Thyroid gland (tissue), 4 donors: Measurements from ENCODE around the gene CHD6. TPM values are rescaled to one million over a fixed set of nuclear protein-coding genes. Genes with fewer than 3 reads are reported as not detected.

Experiments
- DNase-seq, 2 donors: peaks; one replicate each; pipeline ENCODE4 v3.0.0-alpha.2; 2019
- H3K27ac ChIP-seq, 3 donors: fragments of 200-600 bp; sonication (generic); 1 replicate in 2 of 3; 2 replicates in 1 of 3; pipeline ENCODE4 v1.5.1; 2016 to 2019; ENCODE audit warnings: mild to moderate bottlenecking in 1 of 3, moderate library complexity in 1 of 3
- H3K27me3 ChIP-seq: fragments of 200-600 bp; sonication (generic); one replicate; pipeline ENCODE4 v1.5.1; 2019
- H3K36me3 ChIP-seq, 2 donors: fragments of 200-600 bp; sonication (generic); one replicate each; pipeline ENCODE4 v1.5.1; 2016 to 2019
- H3K4me1 ChIP-seq, 2 donors: fragments of 200-600 bp; sonication (generic); one replicate each; pipeline ENCODE4 v1.5.1; 2017 to 2019
- H3K4me3 ChIP-seq, 3 donors: fragments of 200-600 bp; sonication (generic); replicated peaks in 1 of 3; 1 replicate in 2 of 3; 2 replicates in 1 of 3; pipeline ENCODE4 v1.5.1; 2016; ENCODE audit warnings: mild to moderate bottlenecking in 1 of 3
- H3K9me3 ChIP-seq: fragments of 200-600 bp; sonication (generic); one replicate; pipeline ENCODE4 v1.5.1; 2017
- POLR2A ChIP-seq, 2 donors: fragments of 450-650 bp; IDR thresholded peaks; one replicate each; pipeline ENCODE4 v1.6.1; 2017; ENCODE audit warnings: antibody characterized with exemption in 2 of 2, mild to moderate bottlenecking in 2 of 2, moderate library complexity in 1 of 2
- WGBS, 2 donors: methylation state at CpG; one replicate each; pipeline ENCODE4 v1.1.5; 2017; 5-methylcytosine and 5-hydroxymethylcytosine counted together
- intact Hi-C: fragments of 100-400 bp; cut with DNase I; formaldehyde crosslinking; loops from one replicate; pipeline ENCODE4 v1.15.1; 2023
- total RNA-seq, 4 donors: library from RNA; depleted of rRNA; stranded (reverse); fragments of >200 nt; gene quantifications; one replicate each; pipeline ENCODE4 v1.2.3, GENCODE V29; 2016
- TF ChIP-seq, protein P1 (sequence below), 6 experiments: fragments of 200-600 bp in 3 of 6; fragments of 450-650 bp in 3 of 6; sonication (generic) in 3 of 6; IDR thresholded peaks; one replicate each; pipeline ENCODE4 v1.5.1; 2016 to 2019; ENCODE audit warnings: antibody characterized with exemption in 6 of 6, mild to moderate bottlenecking in 2 of 6, inconsistent platforms in 1 of 6, moderate library complexity in 1 of 6

The CHD6 gene
- total RNA-seq, 4 donors from 2014 or later: 58.0 to 104 (median 81.6) TPM

GRCh38 chr20:41446456-41446855 is 171.7 kb downstream of the CHD6 start:
- DNase-seq: no peak
- no peaks in the 10 kb centered on the region for H3K27me3 ChIP-seq
- H3K4me1 ChIP-seq: no peaks in the 10 kb centered on the region
- H3K9me3 ChIP-seq: no peaks in the 10 kb centered on the region
- H3K4me3 ChIP-seq: no peak overlapping the region
- intact Hi-C loops: no loop called here
- peaks cover 42 to 48% of the 10 kb centered on the region in 2 donors for H3K36me3 ChIP-seq
- H3K27ac ChIP-seq: no peak overlapping the region
- 93 to 95% methylated on average over 4 of the region's 4 CpGs for WGBS, 2 donors
- TF ChIP-seq, protein P1, sequence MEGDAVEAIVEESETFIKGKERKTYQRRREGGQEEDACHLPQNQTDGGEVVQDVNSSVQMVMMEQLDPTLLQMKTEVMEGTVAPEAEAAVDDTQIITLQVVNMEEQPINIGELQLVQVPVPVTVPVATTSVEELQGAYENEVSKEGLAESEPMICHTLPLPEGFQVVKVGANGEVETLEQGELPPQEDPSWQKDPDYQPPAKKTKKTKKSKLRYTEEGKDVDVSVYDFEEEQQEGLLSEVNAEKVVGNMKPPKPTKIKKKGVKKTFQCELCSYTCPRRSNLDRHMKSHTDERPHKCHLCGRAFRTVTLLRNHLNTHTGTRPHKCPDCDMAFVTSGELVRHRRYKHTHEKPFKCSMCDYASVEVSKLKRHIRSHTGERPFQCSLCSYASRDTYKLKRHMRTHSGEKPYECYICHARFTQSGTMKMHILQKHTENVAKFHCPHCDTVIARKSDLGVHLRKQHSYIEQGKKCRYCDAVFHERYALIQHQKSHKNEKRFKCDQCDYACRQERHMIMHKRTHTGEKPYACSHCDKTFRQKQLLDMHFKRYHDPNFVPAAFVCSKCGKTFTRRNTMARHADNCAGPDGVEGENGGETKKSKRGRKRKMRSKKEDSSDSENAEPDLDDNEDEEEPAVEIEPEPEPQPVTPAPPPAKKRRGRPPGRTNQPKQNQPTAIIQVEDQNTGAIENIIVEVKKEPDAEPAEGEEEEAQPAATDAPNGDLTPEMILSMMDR (IDR thresholded peaks at IDR 0.05): no peak
- no peak for TF ChIP-seq POLR2A (IDR thresholded peaks at IDR 0.05)

GRCh38 chr20:41444821-41445220 is 173.4 kb downstream of the CHD6 start:
- Histone ChIP-seq H3K9me3 (no peaks in the 10 kb centered on the region), H3K4me1 (no peaks in the 10 kb centered on the region), H3K27me3 (no peaks in the 10 kb centered on the region), H3K4me3 (no peak overlapping the region), H3K27ac (no peak overlapping the region), H3K36me3 (peaks cover 44 to 47% of the 10 kb centered on the region in 2 donors)
- intact Hi-C loops: no loop called here
- TF ChIP-seq, protein P1 (IDR thresholded peaks at IDR 0.05): no peak
- no peak for TF ChIP-seq POLR2A (IDR thresholded peaks at IDR 0.05)
- DNase-seq: no peak

GRCh38 chr20:41443691-41444090 is 174.5 kb downstream of the CHD6 start:
- Histone ChIP-seq H3K36me3 (peaks cover 48% of the 10 kb centered on the region in 2 donors), H3K27ac (no peak overlapping the region), H3K27me3 (no peaks in the 10 kb centered on the region), H3K4me1 (no peaks in the 10 kb centered on the region), H3K9me3 (no peaks in the 10 kb centered on the region), H3K4me3 (no peak overlapping the region)
- DNase-seq: no peak
- intact Hi-C loops: no loop called here
- no peak for TF ChIP-seq POLR2A (IDR thresholded peaks at IDR 0.05)
- TF ChIP-seq, protein P1 (IDR thresholded peaks at IDR 0.05): no peak

DNA sequence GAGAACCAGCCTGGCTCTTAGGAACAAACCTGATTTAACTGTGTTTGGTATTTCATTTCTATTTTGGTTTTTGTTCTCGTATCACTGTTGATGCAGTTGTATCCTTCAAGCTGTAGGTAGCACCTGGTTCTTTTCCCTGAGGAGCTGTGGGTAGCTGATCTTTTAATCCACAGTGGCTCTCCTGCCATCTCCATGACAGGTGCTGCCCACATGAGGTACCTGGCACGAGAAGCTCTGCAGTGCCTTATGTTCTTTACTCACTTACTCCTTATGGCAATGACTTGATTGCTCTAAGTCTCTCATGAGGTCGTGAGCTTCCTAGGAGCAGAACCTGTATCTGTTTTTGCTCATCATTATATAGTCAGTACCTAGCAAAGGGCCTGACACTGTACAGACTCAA is 177.3 kb downstream of the CHD6 start:
- intact Hi-C loops: no loop called here
- Histone ChIP-seq H3K9me3 (no peaks in the 10 kb centered on the region), H3K27ac (no peak overlapping the region), H3K4me1 (no peaks in the 10 kb centered on the region), H3K4me3 (no peak overlapping the region), H3K27me3 (no peaks in the 10 kb centered on the region), H3K36me3 (peaks cover 21 to 46% of the 10 kb centered on the region in 2 donors)
- 91 to 95% methylated on average over 3 of the region's 3 CpGs for WGBS, 2 donors
- DNase-seq: no peak
- no peak for TF ChIP-seq POLR2A (IDR thresholded peaks at IDR 0.05)
- TF ChIP-seq, protein P1 (IDR thresholded peaks at IDR 0.05): no peak

GRCh38 chr20:41437836-41438235 is 180.3 kb downstream of the CHD6 start:
- peaks cover 11 to 43% of the 10 kb centered on the region in 2 donors for H3K36me3 ChIP-seq
- no peaks in the 10 kb centered on the region for H3K27me3 ChIP-seq
- no peaks in the 10 kb centered on the region for H3K4me1 ChIP-seq
- H3K9me3 ChIP-seq: no peaks in the 10 kb centered on the region
- DNase-seq: no peak
- WGBS, 2 donors: 53 to 88% methylated on average over 2 of the region's 2 CpGs
- intact Hi-C loops: no loop called here
- no peak overlapping the region for H3K4me3 ChIP-seq
- no peak overlapping the region for H3K27ac ChIP-seq
- no peak for TF ChIP-seq POLR2A (IDR thresholded peaks at IDR 0.05)
- TF ChIP-seq, protein P1 (IDR thresholded peaks at IDR 0.05): no peak
